Keratinocyte (primary cell): ENCODE measurements around the gene LSAMP. TPM values are rescaled to one million over a fixed set of nuclear protein-coding genes. Genes with fewer than 3 reads are reported as not detected.

Experiments
- DNase-seq: peaks from one replicate; pipeline ENCODE4 v3.0.0-alpha.2; 2011; ENCODE audit warnings: low read depth, missing footprints, low spot score
- FAIRE-seq: peaks from 2 replicates; lab custom pipeline; 2011; peaks lifted over from hg19 to GRCh38; lab: Jason Lieb, UNC
- H2AFZ ChIP-seq: 2 replicates; pipeline ENCODE4 v1.6.0; 2012; ENCODE audit warnings: low read length, control low read depth, inconsistent platforms; ENCODE audit not compliant: control insufficient read depth
- H3K27ac ChIP-seq: 2 replicates; pipeline ENCODE4 v1.5.1; 2011; ENCODE audit warnings: low read length; ENCODE audit not compliant: control insufficient read depth, insufficient read depth
- H3K27me3 ChIP-seq: 3 replicates; pipeline ENCODE4 v1.6.0; 2011; ENCODE audit warnings: low read length; ENCODE audit not compliant: control insufficient read depth, insufficient read depth; ENCODE audit errors: extremely low read depth
- H3K36me3 ChIP-seq, 2 experiments: 2 replicates in 1 of 2; 3 replicates in 1 of 2; pipeline ENCODE4 v1.5.1; 2011; ENCODE audit warnings: low read length in 2 of 2, mild to moderate bottlenecking in 1 of 2; ENCODE audit not compliant: control insufficient read depth in 2 of 2, insufficient read depth in 2 of 2; ENCODE audit errors: extremely low read depth in 1 of 2
- H3K4me1 ChIP-seq: 3 replicates; pipeline ENCODE4 v1.5.1; 2011; ENCODE audit warnings: low read length; ENCODE audit not compliant: control insufficient read depth, insufficient read depth; ENCODE audit errors: extremely low read depth
- H3K4me2 ChIP-seq: 3 replicates; pipeline ENCODE4 v1.6.0; 2011; ENCODE audit warnings: low read depth, low read length; ENCODE audit not compliant: control insufficient read depth, insufficient read depth; ENCODE audit errors: extremely low read depth
- H3K4me3 ChIP-seq, 3 experiments: fragments of 200-600 bp in 1 of 3; sonication (generic) in 1 of 3; 2 replicates in 2 of 3; 3 replicates in 1 of 3; pipeline ENCODE4 v1.5.1; 2011 to 2016; ENCODE audit warnings: low read length in 3 of 3, mild to moderate bottlenecking in 3 of 3, control low read depth in 2 of 3, inconsistent platforms in 1 of 3, low read depth in 1 of 3, mixed read lengths in 1 of 3, mixed run types in 1 of 3, moderate library complexity in 1 of 3; ENCODE audit not compliant: control insufficient read depth in 2 of 3, insufficient read depth in 2 of 3; ENCODE audit errors: extremely low read depth in 1 of 3
- H3K79me2 ChIP-seq: 2 replicates; pipeline ENCODE4 v1.6.0; 2012; ENCODE audit warnings: low read length; ENCODE audit not compliant: control insufficient read depth, insufficient read depth
- H3K9ac ChIP-seq: 3 replicates; pipeline ENCODE4 v1.6.0; 2011; ENCODE audit warnings: low read length; ENCODE audit not compliant: control insufficient read depth, insufficient read depth; ENCODE audit errors: extremely low read depth
- H3K9me1 ChIP-seq: 3 replicates; pipeline ENCODE4 v1.6.0; 2011; ENCODE audit warnings: low read length; ENCODE audit not compliant: control insufficient read depth, insufficient read depth; ENCODE audit errors: extremely low read depth
- H3K9me3 ChIP-seq: 2 replicates; pipeline ENCODE4 v1.5.1; 2012; ENCODE audit warnings: low read depth, low read length; ENCODE audit not compliant: control insufficient read depth
- H4K20me1 ChIP-seq: 3 replicates; pipeline ENCODE4 v1.6.0; 2011; ENCODE audit warnings: low read length; ENCODE audit not compliant: control insufficient read depth, insufficient read depth; ENCODE audit errors: extremely low read depth
- CTCF ChIP-seq, 3 experiments: IDR thresholded peaks in 1 of 3; conservative IDR thresholded peaks in 1 of 3; optimal IDR thresholded peaks in 1 of 3; 2 replicates in 2 of 3; 3 replicates in 1 of 3; pipeline versions ENCODE3 to v1.5.1; 2011; ENCODE audit warnings: low read length in 3 of 3, mild to moderate bottlenecking in 3 of 3, moderate library complexity in 2 of 3, control low read depth in 1 of 3, inconsistent platforms in 1 of 3; ENCODE audit not compliant: insufficient read depth in 2 of 3; ENCODE audit errors: extremely low read depth in 1 of 3
- EZH2 ChIP-seq: IDR thresholded peaks from one replicate; pipeline ENCODE4 v1.6.1; 2012; ENCODE audit warnings: inconsistent platforms, mild to moderate bottlenecking, low read length, moderate library complexity
- dilution Hi-C: fragments of 300-500 bp; cut with MboI; formaldehyde crosslinking; loops from one replicate; pipeline ENCODE4 v1.7.0; 2020; ENCODE audit warnings: low sequenced_read_pairs; ENCODE audit not compliant: extremely low pct_ligation_motif_present
- polyA plus RNA-seq, 5 experiments: library from polyadenylated mRNA; depleted of rRNA in 3 of 5; stranded (reverse) in 3 of 5; stranded (forward) in 1 of 5; unstranded in 1 of 5; fragments of >200 nt; gene quantifications; 1 replicate in 1 of 5; 2 replicates in 3 of 5; 3 replicates in 1 of 5; pipeline versions ENCODE4 v1.2.1 to v1.2.3, GENCODE V29; 2011 to 2012; ENCODE audit warnings: missing spikeins in 2 of 5, low read depth in 1 of 5, low replicate concordance in 1 of 5

LSAMP gene
- polyA plus RNA-seq, 1 donor (not counting 4 experiments of a cell fraction or from before 2014, with no cell fraction given), result 0.12 TPM

- Histone ChIP-seq H3K27ac (no peak overlapping the region), H3K9ac (no peak overlapping the region), H3K79me2 (no peaks in the 10 kb centered on the region), H3K36me3 (no peaks in the 10 kb centered on the region), H3K9me3 (no peaks in the 10 kb centered on the region), H3K9me1 (no peaks in the 10 kb centered on the region), H4K20me1 (no peaks in the 10 kb centered on the region), H3K4me3 (no peak overlapping the region), H3K27me3 (no peaks in the 10 kb centered on the region), H3K4me1 (no peaks in the 10 kb centered on the region), H2AFZ (no peak overlapping the region), H3K4me2 (no peak overlapping the region)
- dilution Hi-C loops, result no loop called here
- TF ChIP-seq CTCF (optimal IDR thresholded peaks at IDR 0.05 in 1 of 3, IDR thresholded peaks at IDR 0.05 in 1 of 3, conservative IDR thresholded peaks at IDR 0.05 in 1 of 3; ENCODE audit: extremely low read depth in 1 of 3, insufficient read depth in 2 of 3, low read length in 3 of 3) (no peak), EZH2 (no peak)
- FAIRE-seq, result no peak
- no peak for DNase-seq
Measured at GRCh38 chr3:116356056-116356455, 89.2 kb downstream of the LSAMP start.

GRCh38 chr3:116354382-116354781, 90.9 kb downstream of the LSAMP start:
- no peak overlapping the region for H3K9ac ChIP-seq
- no peaks in the 10 kb centered on the region for H3K27me3 ChIP-seq
- no peaks in the 10 kb centered on the region for H4K20me1 ChIP-seq
- no peaks in the 10 kb centered on the region for H3K4me1 ChIP-seq
- FAIRE-seq, result no peak
- H3K4me3 ChIP-seq, result no peak overlapping the region
- no peak overlapping the region for H2AFZ ChIP-seq
- H3K4me2 ChIP-seq, result no peak overlapping the region
- H3K27ac ChIP-seq, result no peak overlapping the region
- dilution Hi-C loops, result no loop called here
- no peak for DNase-seq
- TF ChIP-seq CTCF (optimal IDR thresholded peaks at IDR 0.05 in 1 of 3, IDR thresholded peaks at IDR 0.05 in 1 of 3, conservative IDR thresholded peaks at IDR 0.05 in 1 of 3; ENCODE audit: extremely low read depth in 1 of 3, insufficient read depth in 2 of 3, low read length in 3 of 3), result no peak
- no peak for TF ChIP-seq EZH2
- no peaks in the 10 kb centered on the region for H3K9me3 ChIP-seq
- H3K36me3 ChIP-seq, result no peaks in the 10 kb centered on the region
- no peaks in the 10 kb centered on the region for H3K79me2 ChIP-seq
- no peaks in the 10 kb centered on the region for H3K9me1 ChIP-seq
